HepG2 (cell line): ENCODE data around the gene OPRL1. TPM values are rescaled to one million over a fixed set of nuclear protein-coding genes. Genes with fewer than 3 reads are reported as not detected.

ENCODE experiments used
- CBX1 ChIP-seq: IDR thresholded peaks from one replicate; pipeline ENCODE4 v1.6.1; 2016; ENCODE audit warnings: antibody characterized with exemption, low read depth
- GATA4 ChIP-seq: sonication (generic); IDR thresholded peaks from 2 replicates; pipeline ENCODE4 v1.6.1; 2016; ENCODE audit warnings: antibody characterized with exemption, low read depth, borderline replicate concordance
- MAZ ChIP-seq, 2 experiments: sonication (generic) in 1 of 2; formaldehyde crosslinking in 1 of 2; IDR thresholded peaks; 2 replicates each; pipeline versions ENCODE4 v1.5.0 to v1.6.1; 2012 to 2020; ENCODE audit warnings: low read depth in 2 of 2, mild to moderate bottlenecking in 2 of 2, borderline replicate concordance in 1 of 2, improper control_type of control experiment in 1 of 2, low read length in 1 of 2, missing genetic modification reagents in 1 of 2, moderate library complexity in 1 of 2
- MIXL1 ChIP-seq: IDR thresholded peaks from 2 replicates; pipeline ENCODE4 v1.6.1; 2016
- NCOA2 ChIP-seq: sonication (generic); formaldehyde crosslinking; IDR thresholded peaks from 2 replicates; pipeline ENCODE4 v1.8.0; 2022; ENCODE audit warnings: inconsistent platforms
- PCBP1 ChIP-seq: fragments of 200-400 bp; formaldehyde crosslinking; IDR thresholded peaks from 2 replicates; pipeline ENCODE4 v1.6.1; 2017; ENCODE audit warnings: mild to moderate bottlenecking, low read depth, low read length, borderline replicate concordance
- PHF20 ChIP-seq: sonication (generic); formaldehyde crosslinking; IDR thresholded peaks from 2 replicates; pipeline ENCODE4 v1.5.0; 2020; ENCODE audit warnings: mild to moderate bottlenecking, missing genetic modification reagents
- ZFP90 ChIP-seq: sonication (generic); formaldehyde crosslinking; IDR thresholded peaks from 2 replicates; pipeline ENCODE4 v1.8.0; 2022; ENCODE audit warnings: missing genetic modification reagents, mild to moderate bottlenecking, inconsistent platforms, borderline replicate concordance
- ZNF367 ChIP-seq: sonication (generic); formaldehyde crosslinking; IDR thresholded peaks from 2 replicates; pipeline ENCODE4 v1.4.0; 2020; ENCODE audit warnings: missing genetic modification reagents, borderline replicate concordance
- ZNF746 ChIP-seq: sonication (generic); formaldehyde crosslinking; IDR thresholded peaks from 2 replicates; pipeline ENCODE4 v1.8.0; 2022; ENCODE audit warnings: mild to moderate bottlenecking, missing genetic modification reagents
- ZNF766 ChIP-seq: sonication (generic); formaldehyde crosslinking; IDR thresholded peaks from 2 replicates; pipeline ENCODE4 v1.5.0; 2020; ENCODE audit warnings: missing genetic modification reagents, borderline replicate concordance
- polyA plus RNA-seq, 8 experiments: library from polyadenylated mRNA; depleted of rRNA in 3 of 8; stranded (reverse) in 7 of 8; unstranded in 1 of 8; fragments of >200 nt; fragmentation: Illumina TruSeq in 4 of 8; extraction: Trizol in 4 of 8; gene quantifications; 2 replicates each; pipeline versions ENCODE4 v1.2.1 to v1.2.3, GENCODE V29; 2011 to 2016; ENCODE audit warnings: low read depth in 4 of 8, missing spikeins in 1 of 8, mixed read lengths in 1 of 8; ENCODE audit not compliant: insufficient read depth in 1 of 8
- total RNA-seq, 5 experiments: library from RNA; depleted of rRNA; stranded (reverse); fragments of >200 nt; fragmentation: Illumina TruSeq; extraction: Trizol; gene quantifications; 2 replicates each; pipeline ENCODE4 v1.2.3, GENCODE V29; 2016; ENCODE audit warnings: low read depth in 1 of 5
- TF ChIP-seq, protein P1 (sequence below): sonication (generic); formaldehyde crosslinking; IDR thresholded peaks from 2 replicates; pipeline ENCODE4 v1.8.0; 2022; ENCODE audit warnings: missing genetic modification reagents, mild to moderate bottlenecking, inconsistent platforms, borderline replicate concordance
- TF ChIP-seq, protein P2 (sequence below): sonication (generic); formaldehyde crosslinking; IDR thresholded peaks from 2 replicates; pipeline ENCODE4 v1.4.0; 2020; ENCODE audit warnings: missing genetic modification reagents
- TF ChIP-seq, protein P3 (sequence below): IDR thresholded peaks from 2 replicates; pipeline ENCODE4 v1.6.1; 2016; ENCODE audit warnings: low read depth, control low read depth
- TF ChIP-seq, protein P4 (sequence below): sonication (generic); formaldehyde crosslinking; IDR thresholded peaks from 2 replicates; pipeline ENCODE4 v1.4.0; 2020; ENCODE audit warnings: missing genetic modification reagents
- TF ChIP-seq, protein P5 (sequence below): sonication (generic); formaldehyde crosslinking; IDR thresholded peaks from 2 replicates; pipeline ENCODE4 v1.4.0; 2020; ENCODE audit warnings: missing genetic modification reagents, low read depth, mild to moderate bottlenecking, borderline replicate concordance
- TF ChIP-seq, protein P6 (sequence below): sonication (generic); formaldehyde crosslinking; IDR thresholded peaks from 2 replicates; pipeline ENCODE4 v1.5.0; 2020; ENCODE audit warnings: missing genetic modification reagents, mild to moderate bottlenecking, borderline replicate concordance
- TF ChIP-seq, protein P7 (sequence below): IDR thresholded peaks from 2 replicates; pipeline ENCODE4 v1.6.1; 2018; ENCODE audit warnings: missing genetic modification reagents, mild to moderate bottlenecking, missing compliant biosample characterization

The OPRL1 gene
- total and polyA plus RNA-seq, 2 of the 13 experiments (the other 11 are each of a cell fraction or from before 2014, with no cell fraction given): 0.35 to 0.71 TPM

DNA sequence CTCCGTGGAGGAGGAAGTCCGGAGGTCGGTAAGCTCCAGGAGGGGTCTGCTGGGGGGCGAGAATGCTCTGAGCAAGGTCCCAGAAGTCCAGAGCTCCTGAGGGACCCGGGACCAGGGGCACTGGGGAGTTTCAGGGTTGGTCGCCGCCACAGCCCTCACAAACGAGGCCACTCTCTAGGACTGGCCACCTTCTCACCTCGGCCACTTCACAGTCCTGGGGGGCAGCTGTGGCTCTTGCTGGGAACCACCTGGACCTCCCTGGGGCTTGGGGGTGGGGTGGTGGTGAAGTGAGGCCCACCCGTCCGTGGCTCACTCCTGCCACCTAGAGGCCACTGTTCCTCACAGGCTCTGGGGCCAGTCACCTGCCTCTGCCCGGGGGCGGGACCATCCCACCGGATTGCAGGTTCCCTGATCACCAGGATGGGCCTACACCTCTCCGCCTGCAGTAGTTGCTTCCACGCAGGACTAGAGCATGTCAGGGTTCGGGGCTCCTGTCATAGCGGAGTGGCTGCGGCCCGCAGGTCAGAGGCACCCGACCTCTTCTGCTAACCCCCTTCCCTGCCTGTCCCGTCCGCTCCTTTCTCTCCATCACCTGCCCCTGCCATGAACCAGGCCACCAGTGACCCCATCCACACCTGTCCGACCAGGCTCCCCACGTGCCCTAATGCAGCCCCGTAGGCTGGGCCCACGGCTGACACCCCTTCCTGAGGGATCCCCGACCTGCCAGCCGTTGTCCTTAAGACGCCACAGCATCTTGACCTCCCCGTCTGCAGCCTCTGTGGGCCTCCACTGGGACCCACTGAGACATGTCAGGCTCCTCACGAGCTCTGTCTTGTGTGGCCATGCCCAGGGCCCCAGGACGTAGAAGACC is 22.0 kb upstream of the OPRL1 start (continued):
- TF ChIP-seq, protein P1, sequence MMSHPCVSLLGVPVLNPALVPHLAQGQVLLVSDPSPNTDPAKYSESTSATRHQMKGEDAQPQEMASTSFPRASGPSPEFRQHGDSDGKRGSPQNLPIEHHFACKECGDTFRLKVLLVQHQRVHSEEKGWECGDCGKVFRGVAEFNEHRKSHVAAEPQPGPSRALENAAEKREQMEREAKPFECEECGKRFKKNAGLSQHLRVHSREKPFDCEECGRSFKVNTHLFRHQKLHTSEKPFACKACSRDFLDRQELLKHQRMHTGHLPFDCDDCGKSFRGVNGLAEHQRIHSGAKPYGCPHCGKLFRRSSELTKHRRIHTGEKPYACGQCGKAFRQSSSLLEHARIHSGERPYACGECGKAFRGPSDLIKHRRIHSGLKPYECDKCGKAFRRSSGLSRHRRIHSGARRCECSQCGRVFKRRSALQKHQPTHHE (CRISPR knock-in tag): peak; percentile 35; the same call in 1 of the 2 replicates
- TF ChIP-seq CBX1 (peak; percentile 71), MIXL1 (peak; percentile 52; the same call in 1 of the 2 replicates), MAZ (IDR thresholded peaks at IDR 0.05; ENCODE audit: borderline replicate concordance, low read depth, low read length) (peak; percentile 70; the same call in 1 of the 2 replicates), MAZ (CRISPR knock-in tag; IDR thresholded peaks at IDR 0.05; ENCODE audit: low read depth) (peak; percentile 77; the same call in 1 of the 2 replicates), ZNF367 (CRISPR knock-in tag) (peak; percentile 52; the same call in 1 of the 2 replicates), ZFP90 (peak; percentile 91; the same call in 1 of the 2 replicates), ZNF746 (CRISPR knock-in tag) (no peak), NCOA2 (CRISPR knock-in tag) (no peak; the same call in 1 of the 2 replicates), ZNF766 (CRISPR knock-in tag) (peak; percentile 30; the same call in 1 of the 2 replicates), GATA4 (no peak), PCBP1 (peak; percentile 86; the same call in 1 of the 2 replicates), PHF20 (peak; percentile 55; the same call in 1 of the 2 replicates)
- TF ChIP-seq, protein P2, sequence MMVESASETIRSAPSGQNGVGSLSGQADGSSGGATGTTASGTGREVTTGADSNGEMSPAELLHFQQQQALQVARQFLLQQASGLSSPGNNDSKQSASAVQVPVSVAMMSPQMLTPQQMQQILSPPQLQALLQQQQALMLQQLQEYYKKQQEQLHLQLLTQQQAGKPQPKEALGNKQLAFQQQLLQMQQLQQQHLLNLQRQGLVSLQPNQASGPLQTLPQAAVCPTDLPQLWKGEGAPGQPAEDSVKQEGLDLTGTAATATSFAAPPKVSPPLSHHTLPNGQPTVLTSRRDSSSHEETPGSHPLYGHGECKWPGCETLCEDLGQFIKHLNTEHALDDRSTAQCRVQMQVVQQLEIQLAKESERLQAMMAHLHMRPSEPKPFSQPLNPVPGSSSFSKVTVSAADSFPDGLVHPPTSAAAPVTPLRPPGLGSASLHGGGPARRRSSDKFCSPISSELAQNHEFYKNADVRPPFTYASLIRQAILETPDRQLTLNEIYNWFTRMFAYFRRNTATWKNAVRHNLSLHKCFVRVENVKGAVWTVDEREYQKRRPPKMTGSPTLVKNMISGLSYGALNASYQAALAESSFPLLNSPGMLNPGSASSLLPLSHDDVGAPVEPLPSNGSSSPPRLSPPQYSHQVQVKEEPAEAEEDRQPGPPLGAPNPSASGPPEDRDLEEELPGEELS: peak; percentile 65; the same call in 1 of the 2 replicates
- TF ChIP-seq, protein P3, sequence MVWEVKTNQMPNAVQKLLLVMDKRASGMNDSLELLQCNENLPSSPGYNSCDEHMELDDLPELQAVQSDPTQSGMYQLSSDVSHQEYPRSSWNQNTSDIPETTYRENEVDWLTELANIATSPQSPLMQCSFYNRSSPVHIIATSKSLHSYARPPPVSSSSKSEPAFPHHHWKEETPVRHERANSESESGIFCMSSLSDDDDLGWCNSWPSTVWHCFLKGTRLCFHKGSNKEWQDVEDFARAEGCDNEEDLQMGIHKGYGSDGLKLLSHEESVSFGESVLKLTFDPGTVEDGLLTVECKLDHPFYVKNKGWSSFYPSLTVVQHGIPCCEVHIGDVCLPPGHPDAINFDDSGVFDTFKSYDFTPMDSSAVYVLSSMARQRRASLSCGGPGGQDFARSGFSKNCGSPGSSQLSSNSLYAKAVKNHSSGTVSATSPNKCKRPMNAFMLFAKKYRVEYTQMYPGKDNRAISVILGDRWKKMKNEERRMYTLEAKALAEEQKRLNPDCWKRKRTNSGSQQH (CRISPR knock-in tag): peak; percentile 30; the same call in 1 of the 2 replicates
- TF ChIP-seq, protein P4, sequence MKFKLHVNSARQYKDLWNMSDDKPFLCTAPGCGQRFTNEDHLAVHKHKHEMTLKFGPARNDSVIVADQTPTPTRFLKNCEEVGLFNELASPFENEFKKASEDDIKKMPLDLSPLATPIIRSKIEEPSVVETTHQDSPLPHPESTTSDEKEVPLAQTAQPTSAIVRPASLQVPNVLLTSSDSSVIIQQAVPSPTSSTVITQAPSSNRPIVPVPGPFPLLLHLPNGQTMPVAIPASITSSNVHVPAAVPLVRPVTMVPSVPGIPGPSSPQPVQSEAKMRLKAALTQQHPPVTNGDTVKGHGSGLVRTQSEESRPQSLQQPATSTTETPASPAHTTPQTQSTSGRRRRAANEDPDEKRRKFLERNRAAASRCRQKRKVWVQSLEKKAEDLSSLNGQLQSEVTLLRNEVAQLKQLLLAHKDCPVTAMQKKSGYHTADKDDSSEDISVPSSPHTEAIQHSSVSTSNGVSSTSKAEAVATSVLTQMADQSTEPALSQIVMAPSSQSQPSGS (CRISPR knock-in tag): peak; percentile 54
- TF ChIP-seq, protein P5, sequence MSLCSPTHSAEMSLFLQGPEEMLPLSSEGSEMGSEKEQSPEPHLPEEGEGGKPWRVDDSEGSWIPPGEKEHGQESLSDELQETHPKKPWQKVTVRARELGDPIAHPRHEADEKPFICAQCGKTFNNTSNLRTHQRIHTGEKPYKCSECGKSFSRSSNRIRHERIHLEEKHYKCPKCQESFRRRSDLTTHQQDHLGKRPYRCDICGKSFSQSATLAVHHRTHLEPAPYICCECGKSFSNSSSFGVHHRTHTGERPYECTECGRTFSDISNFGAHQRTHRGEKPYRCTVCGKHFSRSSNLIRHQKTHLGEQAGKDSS: peak; percentile 72; the same call in 1 of the 2 replicates
- TF ChIP-seq, protein P6, sequence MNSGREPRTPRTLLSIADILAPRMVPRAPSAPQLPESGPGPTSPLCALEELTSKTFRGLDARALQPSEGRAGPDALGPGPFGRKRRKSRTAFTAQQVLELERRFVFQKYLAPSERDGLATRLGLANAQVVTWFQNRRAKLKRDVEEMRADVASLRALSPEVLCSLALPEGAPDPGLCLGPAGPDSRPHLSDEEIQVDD (CRISPR knock-in tag): peak; percentile 88; the same call in 1 of the 2 replicates
- TF ChIP-seq, protein P7, sequence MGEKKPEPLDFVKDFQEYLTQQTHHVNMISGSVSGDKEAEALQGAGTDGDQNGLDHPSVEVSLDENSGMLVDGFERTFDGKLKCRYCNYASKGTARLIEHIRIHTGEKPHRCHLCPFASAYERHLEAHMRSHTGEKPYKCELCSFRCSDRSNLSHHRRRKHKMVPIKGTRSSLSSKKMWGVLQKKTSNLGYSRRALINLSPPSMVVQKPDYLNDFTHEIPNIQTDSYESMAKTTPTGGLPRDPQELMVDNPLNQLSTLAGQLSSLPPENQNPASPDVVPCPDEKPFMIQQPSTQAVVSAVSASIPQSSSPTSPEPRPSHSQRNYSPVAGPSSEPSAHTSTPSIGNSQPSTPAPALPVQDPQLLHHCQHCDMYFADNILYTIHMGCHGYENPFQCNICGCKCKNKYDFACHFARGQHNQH (CRISPR knock-in tag): peak; percentile 68; the same call in 1 of the 2 replicates
